Tibial nerve (tissue), 4 donors: ENCODE data around the gene CLDN14. TPM values are rescaled to one million over a fixed set of nuclear protein-coding genes. Genes with fewer than 3 reads are reported as not detected.

ENCODE experiments used
- DNase-seq, 2 donors: peaks; one replicate each; pipeline ENCODE4 v3.0.0-alpha.2; 2019; ENCODE audit warnings: low spot score in 2 of 2
- H3K27ac ChIP-seq, 4 donors: fragments of 200-600 bp; sonication (generic) in 3 of 4; one replicate each; pipeline ENCODE4 v1.5.1; 2017 to 2019; ENCODE audit warnings: mild to moderate bottlenecking in 1 of 4
- H3K27me3 ChIP-seq, 2 donors: fragments of 200-600 bp; sonication (generic) in 1 of 2; one replicate each; pipeline versions ENCODE4 v1.5.1 to v1.6.0; 2017 to 2019
- H3K36me3 ChIP-seq, 3 donors: fragments of 200-600 bp; sonication (generic); one replicate each; pipeline ENCODE4 v1.5.1; 2018 to 2019
- H3K4me1 ChIP-seq, 4 donors: fragments of 200-600 bp; sonication (generic) in 3 of 4; one replicate each; pipeline ENCODE4 v1.5.1; 2017 to 2019
- H3K4me3 ChIP-seq, 4 donors: fragments of 200-600 bp; sonication (generic) in 3 of 4; one replicate each; pipeline ENCODE4 v1.5.1; 2017 to 2019; ENCODE audit warnings: mild to moderate bottlenecking in 1 of 4, moderate library complexity in 1 of 4
- H3K9me3 ChIP-seq, 4 donors: fragments of 200-600 bp; sonication (generic) in 3 of 4; one replicate each; pipeline ENCODE4 v1.5.1; 2017 to 2019
- EP300 ChIP-seq, 2 donors: sonication (generic); formaldehyde crosslinking; IDR thresholded peaks; one replicate each; pipeline ENCODE4 v1.6.1; 2017; ENCODE audit warnings: antibody characterized with exemption in 2 of 2, mild to moderate bottlenecking in 1 of 2
- POLR2A ChIP-seq, 2 donors: fragments of 450-650 bp; IDR thresholded peaks; one replicate each; pipeline ENCODE4 v1.6.1; 2017; ENCODE audit warnings: antibody characterized with exemption in 2 of 2, mild to moderate bottlenecking in 2 of 2, moderate library complexity in 2 of 2
- WGBS, 2 donors: methylation state at CpG; one replicate each; pipeline ENCODE4 v1.1.5; 2018; 5-methylcytosine and 5-hydroxymethylcytosine counted together
- total RNA-seq, 4 donors: library from RNA; depleted of rRNA; stranded (reverse); fragments of >200 nt; gene quantifications; one replicate each; pipeline ENCODE4 v1.1.0, GENCODE V29; 2016
- TF ChIP-seq, protein P1 (sequence below), 5 experiments: fragments of 200-600 bp in 3 of 5; fragments of 450-650 bp in 2 of 5; sonication (generic) in 3 of 5; IDR thresholded peaks; one replicate each; pipeline ENCODE4 v1.5.1; 2016 to 2019; ENCODE audit warnings: antibody characterized with exemption in 5 of 5, mild to moderate bottlenecking in 3 of 5, moderate library complexity in 2 of 5

CLDN14 gene
- total RNA-seq, 4 donors from 2014 or later: 1.3 TPM; not detected in 3

DNA sequence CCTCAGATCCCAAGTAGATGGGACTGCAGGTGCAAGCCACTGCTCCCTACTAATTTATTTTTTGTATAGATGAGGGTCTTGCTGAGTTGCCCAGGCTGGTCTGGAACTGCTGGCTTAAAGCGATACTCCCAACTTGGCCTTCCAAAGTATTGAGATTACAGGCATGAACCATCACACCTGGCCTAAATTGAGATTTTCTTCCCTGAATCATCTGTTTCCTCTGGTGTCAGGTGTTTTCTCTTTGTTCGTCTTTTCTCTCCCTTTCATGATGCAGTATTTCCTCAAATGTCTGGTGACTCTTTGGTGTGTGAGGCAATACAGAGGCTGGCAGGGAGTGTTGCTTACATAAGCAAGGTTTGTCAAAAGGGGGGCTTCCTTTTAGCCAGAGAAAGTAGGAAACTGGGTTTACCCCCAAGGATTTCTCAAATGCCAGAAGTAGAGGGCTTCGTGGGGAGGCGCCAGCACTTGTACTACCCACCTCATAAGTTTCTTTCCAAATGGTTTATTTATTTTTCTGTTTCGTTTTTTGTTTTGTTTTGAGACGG, 27.6 kb downstream of the CLDN14 start:
- no peak for TF ChIP-seq POLR2A (IDR thresholded peaks at IDR 0.05)
- TF ChIP-seq, protein P1, sequence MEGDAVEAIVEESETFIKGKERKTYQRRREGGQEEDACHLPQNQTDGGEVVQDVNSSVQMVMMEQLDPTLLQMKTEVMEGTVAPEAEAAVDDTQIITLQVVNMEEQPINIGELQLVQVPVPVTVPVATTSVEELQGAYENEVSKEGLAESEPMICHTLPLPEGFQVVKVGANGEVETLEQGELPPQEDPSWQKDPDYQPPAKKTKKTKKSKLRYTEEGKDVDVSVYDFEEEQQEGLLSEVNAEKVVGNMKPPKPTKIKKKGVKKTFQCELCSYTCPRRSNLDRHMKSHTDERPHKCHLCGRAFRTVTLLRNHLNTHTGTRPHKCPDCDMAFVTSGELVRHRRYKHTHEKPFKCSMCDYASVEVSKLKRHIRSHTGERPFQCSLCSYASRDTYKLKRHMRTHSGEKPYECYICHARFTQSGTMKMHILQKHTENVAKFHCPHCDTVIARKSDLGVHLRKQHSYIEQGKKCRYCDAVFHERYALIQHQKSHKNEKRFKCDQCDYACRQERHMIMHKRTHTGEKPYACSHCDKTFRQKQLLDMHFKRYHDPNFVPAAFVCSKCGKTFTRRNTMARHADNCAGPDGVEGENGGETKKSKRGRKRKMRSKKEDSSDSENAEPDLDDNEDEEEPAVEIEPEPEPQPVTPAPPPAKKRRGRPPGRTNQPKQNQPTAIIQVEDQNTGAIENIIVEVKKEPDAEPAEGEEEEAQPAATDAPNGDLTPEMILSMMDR (IDR thresholded peaks at IDR 0.05): no peak
- TF ChIP-seq EP300 (IDR thresholded peaks at IDR 0.05): no peak
- no peak for DNase-seq
- H3K4me3 ChIP-seq: no peak overlapping the region
- 81 to 88% methylated on average over 6 of the region's 6 CpGs for WGBS, 2 donors
- no peaks in the 10 kb centered on the region for H3K36me3 ChIP-seq
- no peaks in the 10 kb centered on the region for H3K27me3 ChIP-seq
- H3K4me1 ChIP-seq: peaks cover 0 to 8% (median 0%) of the 10 kb centered on the region in 4 donors
- no peak overlapping the region for H3K27ac ChIP-seq
- H3K9me3 ChIP-seq: no peaks in the 10 kb centered on the region

DNA sequence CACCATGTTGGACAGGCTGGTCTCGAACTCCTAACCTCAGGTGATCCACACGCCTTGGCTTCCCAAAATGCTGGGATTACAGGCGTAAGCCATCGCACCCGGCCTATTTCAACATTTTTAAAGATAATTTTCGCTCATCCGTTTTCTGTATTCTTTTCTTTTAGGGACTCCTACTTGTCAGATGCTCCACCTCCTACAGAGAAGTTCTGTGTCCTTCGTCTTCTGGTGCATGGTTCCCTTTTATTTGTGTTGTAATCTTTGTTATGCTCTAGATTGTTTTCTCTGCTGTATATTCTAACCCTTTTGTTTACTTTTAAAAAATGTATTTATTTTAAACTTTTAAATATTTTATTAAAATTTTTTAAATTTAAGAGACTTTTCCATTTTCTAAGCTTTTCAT, 28.4 kb downstream of the CLDN14 start:
- Histone ChIP-seq H3K36me3 (no peaks in the 10 kb centered on the region), H3K27ac (no peak overlapping the region), H3K4me1 (peaks cover 0 to 8% (median 0%) of the 10 kb centered on the region in 4 donors), H3K4me3 (no peak overlapping the region), H3K27me3 (no peaks in the 10 kb centered on the region), H3K9me3 (no peaks in the 10 kb centered on the region)
- no peak for DNase-seq
- TF ChIP-seq, protein P1 (IDR thresholded peaks at IDR 0.05): no peak
- no peak for TF ChIP-seq EP300 (IDR thresholded peaks at IDR 0.05)
- TF ChIP-seq POLR2A (IDR thresholded peaks at IDR 0.05): no peak
- WGBS, 2 donors: 96 to 98% methylated on average over 8 of the region's 8 CpGs

DNA sequence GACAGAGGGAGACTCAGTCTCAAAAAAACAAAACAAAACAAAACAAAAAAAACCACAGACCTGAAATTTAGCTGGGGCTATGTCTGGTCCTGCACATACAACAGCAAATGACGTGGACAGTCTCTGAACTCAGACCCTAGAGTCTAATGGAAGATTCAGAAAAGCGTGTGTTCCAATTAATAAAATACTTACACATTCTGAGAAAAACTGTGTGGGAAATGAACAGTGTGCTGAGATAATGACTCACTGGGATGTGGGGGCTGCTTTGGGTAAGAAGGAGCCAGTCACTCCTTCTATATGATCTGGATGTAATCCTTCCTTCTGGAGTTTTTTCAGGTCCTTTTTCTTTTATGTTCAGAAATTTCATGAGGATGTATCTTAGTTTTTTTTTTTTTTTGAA, 29.4 kb downstream of the CLDN14 start:
- no peak for DNase-seq
- Histone ChIP-seq H3K27ac (no peak overlapping the region), H3K4me3 (no peak overlapping the region), H3K9me3 (no peaks in the 10 kb centered on the region), H3K36me3 (no peaks in the 10 kb centered on the region), H3K4me1 (peaks cover 0 to 8% (median 0%) of the 10 kb centered on the region in 4 donors), H3K27me3 (no peaks in the 10 kb centered on the region)
- TF ChIP-seq, protein P1 (IDR thresholded peaks at IDR 0.05): no peak
- no peak for TF ChIP-seq EP300 (IDR thresholded peaks at IDR 0.05)
- no peak for TF ChIP-seq POLR2A (IDR thresholded peaks at IDR 0.05)
- 78 to 90% methylated on average over 2 of the region's 2 CpGs for WGBS, 2 donors

DNA sequence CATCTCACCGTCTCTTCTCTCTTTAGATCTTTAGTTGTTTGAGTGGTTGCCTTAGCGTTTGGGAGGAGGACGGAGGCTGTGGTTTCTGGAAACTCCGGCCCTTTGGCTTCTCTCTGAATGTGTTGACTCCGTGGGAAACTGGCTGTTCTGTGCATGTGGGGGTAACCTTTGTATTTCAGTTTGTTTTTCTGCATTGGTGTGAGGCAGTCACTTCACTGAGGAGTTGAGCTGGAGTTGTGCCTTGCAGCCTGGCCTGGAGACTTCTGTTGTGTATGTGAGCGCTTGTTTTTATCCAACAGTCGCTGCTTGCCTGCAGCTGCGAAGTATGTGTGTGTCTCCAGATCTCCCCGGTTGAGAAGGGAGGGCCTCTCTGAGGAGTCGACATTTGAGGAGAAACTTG, 33.6 kb downstream of the CLDN14 start:
- no peaks in the 10 kb centered on the region for H3K27me3 ChIP-seq
- no peak overlapping the region for H3K4me3 ChIP-seq
- no peaks in the 10 kb centered on the region for H3K36me3 ChIP-seq
- H3K27ac ChIP-seq: no peak overlapping the region
- WGBS, 2 donors: 51 to 58% methylated on average over 10 of the region's 10 CpGs
- H3K9me3 ChIP-seq: no peaks in the 10 kb centered on the region
- TF ChIP-seq, protein P1 (IDR thresholded peaks at IDR 0.05): no peak
- TF ChIP-seq EP300 (IDR thresholded peaks at IDR 0.05) (no peak), POLR2A (IDR thresholded peaks at IDR 0.05) (no peak)
- no peak for DNase-seq
- H3K4me1 ChIP-seq: no peaks in the 10 kb centered on the region

DNA sequence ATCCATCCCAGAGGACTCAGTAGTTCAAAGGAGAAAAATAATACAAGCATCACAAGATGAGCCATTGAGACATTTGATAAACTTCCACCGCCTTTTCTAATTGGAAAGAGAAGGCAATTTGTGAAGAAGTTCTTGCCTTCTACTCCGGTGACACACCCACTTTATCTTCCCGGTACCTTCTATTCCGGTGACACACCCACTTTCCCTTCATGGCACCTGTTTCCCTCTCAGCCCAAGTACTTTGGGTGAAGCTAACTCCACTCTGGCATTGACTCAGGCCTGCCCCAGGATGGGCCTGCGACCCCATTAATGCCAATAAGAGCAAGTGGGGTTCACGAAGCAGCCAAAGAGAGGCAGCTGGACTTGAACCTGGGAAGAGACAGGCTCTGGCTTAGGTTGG, 38.2 kb downstream of the CLDN14 start:
- Histone ChIP-seq H3K36me3 (no peaks in the 10 kb centered on the region), H3K27ac (no peak overlapping the region), H3K4me1 (no peaks in the 10 kb centered on the region), H3K9me3 (no peaks in the 10 kb centered on the region), H3K27me3 (no peaks in the 10 kb centered on the region), H3K4me3 (no peak overlapping the region)
- WGBS, 2 donors: 94 to 95% methylated on average over 6 of the region's 6 CpGs
- no peak for DNase-seq
- TF ChIP-seq EP300 (IDR thresholded peaks at IDR 0.05) (no peak), POLR2A (IDR thresholded peaks at IDR 0.05) (no peak)
- TF ChIP-seq, protein P1 (IDR thresholded peaks at IDR 0.05): no peak
